Urothelium cell line (cell line): ENCODE results near the gene BCAS3.
"Not testable (repeated sequence)": the region's sequence is repeated elsewhere in the genome, so short reads cannot be mapped to it uniquely, and the experiment has no call there.

Source experiments
- DNase-seq: peaks from one replicate; pipeline ENCODE4 v3.0.0; 2011; ENCODE audit warnings: low spot score, mixed read lengths
- FAIRE-seq: peaks from 2 replicates; lab custom pipeline; 2011; peaks lifted over from hg19 to GRCh38; lab: Jason Lieb, UNC

The BCAS3 gene

DNA sequence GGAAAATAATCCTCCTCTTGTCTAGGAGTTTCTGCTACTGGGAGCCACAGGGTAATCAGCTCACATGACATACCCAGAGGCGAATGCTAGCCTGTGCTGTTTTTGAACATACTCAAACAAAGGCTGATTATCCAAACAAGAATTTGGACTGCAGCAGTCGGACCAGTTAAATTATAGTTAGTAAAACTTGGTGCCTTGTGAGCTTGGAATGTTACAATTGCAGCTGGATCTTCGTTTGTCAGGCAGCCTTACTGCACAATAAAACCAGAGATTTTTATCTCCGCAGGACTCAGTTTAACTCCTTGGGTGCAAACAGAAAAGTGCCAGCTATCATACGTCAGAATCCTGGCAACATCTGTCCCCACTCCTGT is 558.2 kb downstream of the BCAS3 start:
- DNase-seq (no peak), FAIRE-seq (no peak)

GRCh38 chr17:61237275-61237674 is 559.6 kb downstream of the BCAS3 start:
- DNase-seq = no peak
- FAIRE-seq = no peak

DNA sequence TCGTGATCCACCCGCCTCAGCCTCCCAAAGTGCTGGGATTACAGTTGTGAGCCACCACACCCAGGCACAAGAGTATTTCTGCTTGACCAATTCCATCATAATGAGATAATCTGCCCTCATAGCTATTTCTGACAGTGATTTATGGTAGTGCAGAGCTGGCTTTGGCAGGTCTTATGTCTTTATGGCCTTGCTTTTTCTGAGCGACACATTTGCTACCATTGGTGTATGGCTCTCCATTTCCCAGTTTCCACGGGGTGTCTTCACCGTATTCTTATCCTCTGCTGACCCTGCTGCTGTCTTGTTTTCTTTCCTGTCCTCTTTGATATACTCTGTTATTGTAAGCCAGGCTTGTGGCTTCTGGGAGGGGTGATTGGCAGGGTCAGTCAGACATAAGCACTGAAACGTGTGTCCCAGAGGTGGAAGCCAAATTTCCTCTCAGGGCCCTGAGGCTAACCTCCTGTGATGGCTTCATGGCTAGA is 560.8 kb downstream of the BCAS3 start:
- peak; percentile 83 for FAIRE-seq
- DNase-seq = no peak

DNA sequence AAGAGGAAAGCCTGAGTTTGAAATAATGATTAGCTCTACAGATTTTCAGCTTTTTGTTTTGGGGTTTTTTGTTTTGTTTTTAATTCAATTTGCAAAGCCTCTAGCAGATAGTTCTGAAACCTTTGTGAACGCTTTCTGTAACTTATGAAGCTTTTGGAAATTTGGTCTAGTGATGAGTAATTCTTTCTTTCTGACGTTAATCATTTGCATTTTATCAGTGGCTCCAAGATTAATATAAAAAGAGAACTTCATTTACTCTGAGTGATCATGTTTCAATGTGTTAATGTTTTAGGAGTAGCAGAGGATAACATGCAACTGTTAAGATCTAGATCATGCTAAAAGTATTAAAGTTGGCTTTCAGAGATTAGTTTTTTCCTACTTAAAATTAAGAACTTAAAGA is 561.7 kb downstream of the BCAS3 start:
- no peak for DNase-seq
- FAIRE-seq = no peak

DNA sequence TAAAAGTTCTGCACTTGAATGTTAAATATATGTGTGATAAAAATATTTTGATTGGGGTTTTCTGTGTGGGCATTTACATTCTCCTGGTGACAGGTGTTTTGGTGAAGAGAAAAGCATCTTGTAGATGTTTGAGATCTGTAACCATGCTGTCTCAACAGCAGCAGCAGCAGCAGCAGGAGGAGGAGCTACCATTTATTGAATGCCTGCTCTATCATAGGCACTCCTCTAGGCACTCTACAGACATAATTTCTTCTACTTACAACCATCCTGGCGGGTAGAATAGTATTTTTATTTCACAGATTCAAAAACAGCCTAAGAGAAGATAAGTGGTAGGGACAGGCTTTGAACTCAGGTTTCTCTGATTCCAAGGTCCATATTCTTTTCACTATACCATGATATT is 562.3 kb downstream of the BCAS3 start:
- DNase-seq (no peak), FAIRE-seq (no peak)

DNA sequence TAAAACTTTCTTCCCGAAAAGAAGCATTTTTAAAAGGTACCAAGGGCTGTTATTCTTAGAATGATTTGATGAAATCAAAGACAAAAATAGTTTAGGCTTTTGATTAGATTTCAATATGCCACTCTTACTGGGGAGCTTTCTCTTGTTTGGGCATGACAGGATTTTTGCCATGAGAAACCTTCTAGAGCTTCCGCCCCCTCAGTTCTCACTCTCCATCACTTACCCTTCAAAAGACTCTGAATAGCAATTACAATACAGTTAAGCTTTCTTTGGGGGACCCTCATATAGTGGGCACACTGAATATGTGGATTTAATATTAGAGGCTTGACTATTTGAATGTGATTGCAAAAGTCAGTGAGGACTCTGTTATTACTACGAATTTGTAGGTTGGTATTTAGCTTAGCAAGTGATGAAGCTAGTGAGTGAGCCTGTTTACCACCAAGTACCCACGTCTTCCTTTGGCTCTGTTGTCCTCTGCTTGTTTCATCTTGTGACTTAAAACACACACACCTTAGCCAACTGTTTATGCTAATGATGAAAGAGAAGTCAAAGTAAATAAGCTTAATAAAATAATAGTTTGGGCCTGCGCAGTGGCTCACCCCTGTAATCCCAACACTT is 563.3 kb downstream of the BCAS3 start:
- FAIRE-seq (no peak), DNase-seq (no peak)

DNA sequence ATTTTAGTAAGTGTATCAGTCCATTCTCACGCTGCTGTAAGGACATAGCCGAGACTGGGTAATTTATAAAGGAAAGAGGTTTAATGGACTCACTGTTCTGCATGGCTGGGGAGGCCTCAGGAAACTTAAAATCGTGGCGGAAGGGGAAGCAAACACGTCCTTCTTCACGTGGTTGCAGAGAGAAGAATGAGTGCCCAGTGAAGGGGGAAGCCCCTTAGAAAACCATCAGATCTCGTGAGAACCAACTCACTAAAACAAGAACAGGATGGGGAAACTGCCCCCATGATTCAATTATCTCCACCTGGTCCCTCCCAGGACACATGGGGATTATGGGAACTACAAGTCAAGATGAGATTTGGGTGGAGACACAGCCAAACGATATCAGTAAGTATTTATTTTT is 567.3 kb downstream of the BCAS3 start:
- DNase-seq = not testable (repeated sequence)
- FAIRE-seq = peak; percentile 20

- DNase-seq = no peak
- no peak for FAIRE-seq
These were observed 568.1 kb downstream of the BCAS3 start for GRCh38 chr17:61245706-61246135.

- DNase-seq (peak; percentile 60), FAIRE-seq (no peak)
These were observed 569.8 kb downstream of the BCAS3 start for GRCh38 chr17:61247439-61247838.

- peak; percentile 5 for FAIRE-seq
- DNase-seq = no peak
These were observed 570.7 kb downstream of the BCAS3 start for GRCh38 chr17:61248399-61248798.

DNA sequence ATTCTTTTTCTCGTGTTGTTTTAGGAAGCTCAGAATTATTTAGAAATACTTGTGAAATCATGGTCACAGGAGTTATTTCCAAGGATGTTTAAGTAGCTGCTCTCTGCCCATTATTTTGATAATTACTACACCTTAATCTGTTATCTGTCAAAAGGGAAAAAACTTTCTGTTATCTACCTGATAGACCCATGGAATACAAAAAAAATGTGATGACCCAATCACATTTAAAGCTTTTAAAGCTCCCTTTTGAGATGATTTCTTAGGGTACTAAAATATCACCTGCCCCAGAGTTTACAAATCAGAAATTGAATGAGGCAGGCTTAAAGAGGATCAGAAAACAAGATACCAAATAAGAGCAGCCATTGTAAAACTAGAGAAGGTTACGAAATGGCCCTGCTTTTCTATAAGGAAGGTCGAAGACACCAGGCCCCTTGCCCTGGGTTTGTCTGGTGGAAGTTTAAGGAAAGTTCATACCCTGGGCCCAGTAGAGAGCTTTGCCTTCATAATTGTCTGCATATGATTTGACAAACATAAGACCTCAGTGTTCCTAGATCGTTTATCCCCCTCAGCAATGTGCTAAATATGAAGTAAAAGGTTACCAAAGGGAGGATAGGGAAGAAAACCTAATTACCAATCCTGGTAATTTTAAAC is 572.1 kb downstream of the BCAS3 start:
- no peak for FAIRE-seq
- no peak for DNase-seq

- DNase-seq = no peak
- FAIRE-seq = no peak
These were observed 572.8 kb downstream of the BCAS3 start for GRCh38 chr17:61250335-61250890.

DNA sequence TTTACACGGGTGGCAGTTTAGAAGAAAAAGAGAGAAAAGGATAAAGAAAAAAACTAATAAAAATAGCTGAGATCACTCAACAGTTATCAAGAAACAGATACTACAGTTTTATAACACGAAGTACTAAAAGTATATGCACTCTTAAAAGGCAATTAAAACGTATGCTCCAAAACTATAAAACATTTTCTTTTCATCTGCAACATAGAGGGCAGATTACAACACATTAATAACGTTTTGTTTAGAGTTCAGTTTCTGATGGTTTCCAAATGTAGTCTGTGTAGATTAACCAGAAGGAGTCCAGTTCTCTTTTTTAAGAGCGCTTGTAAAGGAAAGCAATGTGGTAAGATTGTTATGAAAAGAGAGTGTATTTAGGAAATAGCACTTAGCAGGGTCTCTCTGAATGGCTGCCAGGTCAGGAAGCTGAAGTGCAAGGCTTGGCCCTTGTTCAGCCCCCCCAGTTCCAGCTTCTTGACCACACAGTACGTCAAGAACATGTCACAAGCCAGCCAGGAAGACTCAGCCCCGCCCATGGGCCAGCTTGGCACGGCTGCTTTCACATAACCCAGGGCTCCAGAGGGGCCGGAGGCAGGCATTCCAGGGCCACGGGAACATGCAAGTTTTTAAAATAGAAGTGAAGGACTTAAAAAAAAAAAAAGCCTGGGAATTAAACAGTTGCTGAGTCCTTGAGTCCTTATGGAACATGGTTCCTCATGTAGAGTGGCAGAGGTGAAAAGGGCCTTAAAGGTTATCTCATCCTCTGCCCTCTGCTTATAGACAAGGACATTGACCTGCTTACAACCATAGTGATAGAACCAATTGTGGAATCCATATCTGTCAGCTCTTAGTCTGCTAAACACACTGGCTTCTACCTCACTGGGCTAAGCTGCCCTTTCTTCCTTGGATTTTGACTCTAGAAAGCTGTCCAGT is 574.6 kb downstream of the BCAS3 start:
- FAIRE-seq = no peak

DNA sequence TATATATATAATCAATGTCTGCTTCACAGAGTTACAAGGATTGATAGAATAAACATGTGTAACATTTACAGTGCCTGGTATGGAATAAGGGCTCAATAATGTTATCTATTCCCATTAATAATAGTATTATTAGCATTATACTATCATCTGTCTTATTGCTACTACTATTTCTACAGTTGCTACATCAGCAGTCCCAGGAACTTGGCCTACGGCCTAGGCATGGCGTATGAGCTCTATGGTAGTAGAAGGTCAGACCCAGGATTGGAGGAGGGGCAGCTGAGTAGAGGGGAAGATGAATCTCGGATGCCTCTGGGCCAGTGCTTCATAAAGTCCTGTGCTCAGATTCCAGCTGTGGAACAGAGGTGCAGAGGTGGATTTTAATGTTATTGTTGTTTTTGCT is 575.7 kb downstream of the BCAS3 start:
- no peak for FAIRE-seq

More for the DNA sequence above, 574.6 kb downstream of the BCAS3 start:
- DNase-seq = peak; percentile 49

GRCh38 chr17:61253937-61254574 is 576.4 kb downstream of the BCAS3 start:
- FAIRE-seq (no peak), DNase-seq (no peak)

More for the DNA sequence above, 575.7 kb downstream of the BCAS3 start:
- no peak for DNase-seq

DNA sequence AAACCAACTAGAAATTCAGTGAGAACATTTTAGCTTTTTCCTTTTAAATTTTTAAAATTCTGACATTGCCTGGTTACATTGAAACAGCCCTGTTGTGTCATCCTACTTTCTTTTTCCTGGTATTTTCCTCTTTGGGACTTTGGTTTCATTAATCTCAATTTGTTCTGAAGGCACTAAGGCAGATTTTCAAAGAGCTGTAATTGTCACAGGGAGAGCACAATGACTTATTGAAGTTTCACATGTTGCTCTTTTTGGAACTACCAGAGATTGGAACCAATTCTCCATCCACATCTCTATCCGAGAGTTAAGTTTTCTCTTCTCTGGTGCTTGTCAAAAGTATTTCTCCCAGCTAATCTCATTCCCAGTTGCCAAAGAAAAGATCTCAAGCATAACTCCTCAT is 577.3 kb downstream of the BCAS3 start:
- DNase-seq = no peak
- FAIRE-seq = no peak

GRCh38 chr17:61255647-61256046 is 578.0 kb downstream of the BCAS3 start:
- FAIRE-seq (no peak), DNase-seq (no peak)

DNA sequence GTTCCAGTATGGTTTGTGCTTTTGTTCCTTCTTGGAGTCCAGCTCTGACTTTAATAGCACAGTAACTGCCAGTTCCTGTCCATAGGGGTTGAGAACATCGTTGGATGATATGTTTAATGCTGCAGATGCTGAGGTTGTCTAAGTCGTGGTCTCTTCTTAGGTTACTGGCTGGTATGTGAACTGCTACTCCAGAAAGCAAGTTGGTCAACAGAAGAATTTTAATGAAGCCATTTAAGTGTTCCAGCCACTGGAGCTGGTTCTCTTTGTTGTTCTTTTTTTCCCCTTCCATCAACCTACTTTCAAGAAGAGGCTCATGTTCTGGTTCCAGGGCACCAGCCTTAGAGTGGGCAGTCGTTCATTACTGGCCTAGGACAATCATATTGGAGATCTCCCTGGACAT is 581.7 kb downstream of the BCAS3 start:
- DNase-seq (no peak), FAIRE-seq (no peak)

DNA sequence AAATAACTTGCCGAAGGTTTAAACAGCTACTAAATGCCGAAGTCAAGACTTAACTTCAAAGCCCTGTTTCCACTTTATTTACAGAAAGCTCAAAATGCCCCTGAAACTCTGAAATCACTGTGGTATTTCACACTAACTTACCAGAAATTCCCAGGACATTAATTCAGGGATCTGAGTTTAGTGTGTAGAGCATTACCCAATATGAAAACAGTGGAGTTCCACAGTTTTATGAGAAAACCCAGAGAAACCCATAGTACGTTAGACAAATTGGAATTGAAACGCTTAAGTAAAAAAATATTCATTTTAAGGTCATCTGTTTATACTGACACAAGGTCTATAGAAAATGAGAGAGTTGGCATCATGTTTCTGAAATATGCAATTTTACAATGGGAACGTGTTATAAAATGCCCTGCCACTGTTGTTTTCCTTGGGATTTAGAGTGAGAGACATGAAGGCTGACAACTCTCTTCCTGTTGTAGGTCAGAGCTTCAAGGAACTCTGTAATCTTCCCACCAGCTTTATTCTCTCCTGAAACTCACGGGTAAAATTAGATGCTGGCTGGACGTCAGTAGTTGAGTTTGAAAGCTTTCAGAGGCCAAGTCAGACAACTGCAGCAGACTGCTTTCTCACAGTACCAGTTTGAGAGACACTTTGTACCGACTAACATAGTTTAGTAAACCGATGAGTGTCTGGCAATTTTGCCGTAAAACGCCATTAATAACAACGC is 582.6 kb downstream of the BCAS3 start:
- no peak for DNase-seq
- peak; percentile 90 for FAIRE-seq

GRCh38 chr17:61261001-61261637 is 583.5 kb downstream of the BCAS3 start:
- no peak for DNase-seq
- FAIRE-seq = peak; percentile 56
